ENCODE data around the gene SHC4. TPM values are rescaled to one million over a fixed set of nuclear protein-coding genes. Genes with fewer than 3 reads are reported as not detected.

Gene SHC4
- total RNA-seq, 3 donors from 2014 or later = 0.31 to 3.6 (median 0.43) TPM

- peak; percentile 98 to 99 (median 98) for DNase-seq
- intact Hi-C loops (cut with DNase I, micrococcal nuclease) = no loop called here
- Histone ChIP-seq H3K4me3 (peak within 1 kb of the TSS; percentile 59), H3K4me1 (ENCODE audit: low read depth) (no peaks in the 10 kb centered on the region), H3K36me3 (ENCODE audit: low read depth) (no peaks in the 10 kb centered on the region), H3K9me3 (no peaks in the 10 kb centered on the region)
- TF ChIP-seq CTCF (IDR thresholded peaks at IDR 0.05) = no peak
- ATAC-seq = peak; percentile 98
Observed at GRCh38 chr15:48810414-48811324, 153.1 kb downstream of the SHC4 start, which contains the start of gene CEP152. TSS of gene CEP152 (minus strand) at chr15:48811069. CDS start at chr15:48805649, 5,420 bp downstream.

GRCh38 chr15:48806151-48806550, 157.6 kb downstream of the SHC4 start:
- DNase-seq (no peak), ATAC-seq (no peak)
- Histone ChIP-seq H3K9me3 (no peaks in the 10 kb centered on the region), H3K4me1 (ENCODE audit: low read depth) (no peaks in the 10 kb centered on the region), H3K36me3 (ENCODE audit: low read depth) (no peaks in the 10 kb centered on the region), H3K4me3 (no peak overlapping the region)
- TF ChIP-seq CTCF (IDR thresholded peaks at IDR 0.05) = no peak
- intact Hi-C loops (cut with DNase I, micrococcal nuclease) = no loop called here

GRCh38 chr15:48805591-48805990, 158.1 kb downstream of the SHC4 start:
- Histone ChIP-seq H3K9me3 (no peaks in the 10 kb centered on the region), H3K4me1 (ENCODE audit: low read depth) (no peaks in the 10 kb centered on the region), H3K36me3 (ENCODE audit: low read depth) (no peaks in the 10 kb centered on the region), H3K4me3 (no peak overlapping the region)
- intact Hi-C loops (cut with DNase I, micrococcal nuclease) = no loop called here
- TF ChIP-seq CTCF (IDR thresholded peaks at IDR 0.05) = no peak
- no peak for DNase-seq
- no peak for ATAC-seq

GRCh38 chr15:48803877-48804276, 159.8 kb downstream of the SHC4 start:
- no peak for ATAC-seq
- intact Hi-C loops (cut with DNase I, micrococcal nuclease) = no loop called here
- no peak for TF ChIP-seq CTCF (IDR thresholded peaks at IDR 0.05)
- no peaks in the 10 kb centered on the region for H3K36me3 ChIP-seq (ENCODE audit: low read depth)
- DNase-seq = no peak
- no peak overlapping the region for H3K4me3 ChIP-seq
- no peaks in the 10 kb centered on the region for H3K9me3 ChIP-seq
- H3K4me1 ChIP-seq (ENCODE audit: low read depth) = no peaks in the 10 kb centered on the region

GRCh38 chr15:48802867-48803266, 160.9 kb downstream of the SHC4 start:
- no peak for TF ChIP-seq CTCF (IDR thresholded peaks at IDR 0.05)
- intact Hi-C loops (cut with DNase I, micrococcal nuclease) = no loop called here
- H3K36me3 ChIP-seq (ENCODE audit: low read depth) = no peaks in the 10 kb centered on the region
- no peaks in the 10 kb centered on the region for H3K4me1 ChIP-seq (ENCODE audit: low read depth)
- H3K4me3 ChIP-seq = no peak overlapping the region
- no peaks in the 10 kb centered on the region for H3K9me3 ChIP-seq
- DNase-seq (no peak), ATAC-seq (no peak)

All from mucosa of descending colon (tissue), 3 donors.